Transverse colon (tissue), 4 donors: ENCODE data around the gene MTA1. TPM values are rescaled to one million over a fixed set of nuclear protein-coding genes. Genes with fewer than 3 reads are reported as not detected.
A peak's percentile ranks its signal among the peaks of the same experiment; 100 is the strongest.

Experiments used
- DNase-seq: peaks from one replicate; pipeline ENCODE4 v3.0.0-alpha.2; 2019
- H3K27ac ChIP-seq, 4 donors: fragments of 200-600 bp; sonication (generic); 2 replicates each; pipeline ENCODE4 v1.5.1; 2016 to 2018; ENCODE audit warnings: inconsistent platforms in 4 of 4
- H3K27me3 ChIP-seq: fragments of 200-600 bp; sonication (generic); 2 replicates; pipeline ENCODE4 v1.5.1; 2017; ENCODE audit warnings: inconsistent platforms
- H3K36me3 ChIP-seq, 4 donors: fragments of 200-600 bp; sonication (generic); 2 replicates each; pipeline ENCODE4 v1.5.1; 2017 to 2019; ENCODE audit warnings: inconsistent platforms in 4 of 4
- H3K4me1 ChIP-seq, 4 donors: fragments of 200-600 bp; sonication (generic); 2 replicates each; pipeline ENCODE4 v1.5.1; 2017 to 2020; ENCODE audit warnings: inconsistent platforms in 4 of 4
- H3K4me3 ChIP-seq, 4 donors: fragments of 200-600 bp; sonication (generic); 1 replicate in 1 of 4; 2 replicates in 3 of 4; pipeline versions ENCODE4 v1.5.1 to v1.6.1; 2017 to 2019; ENCODE audit warnings: inconsistent platforms in 4 of 4
- H3K9me3 ChIP-seq, 2 donors: fragments of 200-600 bp; sonication (generic); 2 replicates each; pipeline ENCODE4 v1.5.1; 2017 to 2019; ENCODE audit warnings: inconsistent platforms in 2 of 2
- EP300 ChIP-seq: sonication (generic); formaldehyde crosslinking; IDR thresholded peaks from one replicate; pipeline ENCODE4 v1.6.1; 2017; ENCODE audit warnings: antibody characterized with exemption, low read depth
- POLR2A ChIP-seq: fragments of 450-650 bp; IDR thresholded peaks from one replicate; pipeline ENCODE4 v1.6.1; 2016; ENCODE audit warnings: antibody characterized with exemption, mild to moderate bottlenecking, moderate library complexity
- POLR2AphosphoS5 ChIP-seq, 3 donors: sonication (generic); formaldehyde crosslinking; IDR thresholded peaks; one replicate each; pipeline ENCODE4 v1.6.1; 2016; ENCODE audit warnings: antibody characterized with exemption in 3 of 3
- WGBS, 2 donors: methylation state at CpG; one replicate each; pipeline ENCODE4 v1.1.5; 2018; ENCODE audit warnings: low coverage in 1 of 2; 5-methylcytosine and 5-hydroxymethylcytosine counted together
- in situ Hi-C, 4 donors: fragments of 200-750 bp; cut with MboI; loops; one replicate each; pipeline versions ENCODE4 v1.15.0 to v1.15.1; 2017; ENCODE audit warnings: low sequenced_read_pairs in 3 of 4, low pct_ligation_motif_present in 1 of 4, low pct_unique_long_range_greater_than_20kb in 1 of 4
- intact Hi-C: fragments of 100-400 bp; cut with DNase I; formaldehyde crosslinking; loops from one replicate; pipeline ENCODE4 v1.15.1; 2023; ENCODE audit warnings: low total_unique reads
- total RNA-seq, 4 donors: library from RNA; depleted of rRNA; stranded (reverse); fragments of >200 nt; gene quantifications; one replicate each; pipeline ENCODE4 v1.1.0, GENCODE V29; 2016
- TF ChIP-seq, protein P1 (sequence below), 5 experiments: fragments of 200-600 bp in 3 of 5; fragments of 450-650 bp in 2 of 5; sonication (generic) in 3 of 5; IDR thresholded peaks; 1 replicate in 2 of 5; 2 replicates in 3 of 5; pipeline ENCODE4 v1.5.1; 2016 to 2017; ENCODE audit warnings: antibody characterized with exemption in 5 of 5, inconsistent platforms in 3 of 5, mild to moderate bottlenecking in 2 of 5, moderate library complexity in 1 of 5

MTA1 gene
- total RNA-seq, 4 donors from 2014 or later = 79.4 to 293 (median 106) TPM

DNA sequence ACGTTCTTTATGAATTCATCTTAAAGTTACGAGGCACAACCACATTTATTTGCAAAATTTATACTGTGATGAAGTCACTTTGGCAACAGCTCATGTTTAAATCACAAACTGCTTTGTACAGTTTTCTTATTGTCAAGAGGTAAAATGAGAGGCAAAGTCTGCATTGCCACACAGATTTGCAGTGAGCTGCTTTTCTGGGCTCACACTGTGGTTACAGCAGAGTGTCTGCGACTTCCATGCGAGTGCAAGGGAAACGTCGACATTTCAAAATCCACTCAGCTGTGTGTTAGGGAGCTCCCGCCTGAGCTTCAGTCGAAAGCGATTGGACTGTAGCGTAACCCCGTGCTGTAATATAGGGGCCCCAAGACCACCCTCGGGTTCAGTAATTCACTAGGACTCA is 13.0 kb downstream of the MTA1 start:
- Histone ChIP-seq H3K27ac (no peak overlapping the region), H3K36me3 (no peaks in the 10 kb centered on the region), H3K4me1 (no peaks in the 10 kb centered on the region), H3K9me3 (no peaks in the 10 kb centered on the region), H3K4me3 (no peak overlapping the region), H3K27me3 (no peaks in the 10 kb centered on the region)
- TF ChIP-seq EP300 (no peak), POLR2AphosphoS5 (IDR thresholded peaks at IDR 0.05) (no peak), POLR2A (no peak)
- TF ChIP-seq, protein P1, sequence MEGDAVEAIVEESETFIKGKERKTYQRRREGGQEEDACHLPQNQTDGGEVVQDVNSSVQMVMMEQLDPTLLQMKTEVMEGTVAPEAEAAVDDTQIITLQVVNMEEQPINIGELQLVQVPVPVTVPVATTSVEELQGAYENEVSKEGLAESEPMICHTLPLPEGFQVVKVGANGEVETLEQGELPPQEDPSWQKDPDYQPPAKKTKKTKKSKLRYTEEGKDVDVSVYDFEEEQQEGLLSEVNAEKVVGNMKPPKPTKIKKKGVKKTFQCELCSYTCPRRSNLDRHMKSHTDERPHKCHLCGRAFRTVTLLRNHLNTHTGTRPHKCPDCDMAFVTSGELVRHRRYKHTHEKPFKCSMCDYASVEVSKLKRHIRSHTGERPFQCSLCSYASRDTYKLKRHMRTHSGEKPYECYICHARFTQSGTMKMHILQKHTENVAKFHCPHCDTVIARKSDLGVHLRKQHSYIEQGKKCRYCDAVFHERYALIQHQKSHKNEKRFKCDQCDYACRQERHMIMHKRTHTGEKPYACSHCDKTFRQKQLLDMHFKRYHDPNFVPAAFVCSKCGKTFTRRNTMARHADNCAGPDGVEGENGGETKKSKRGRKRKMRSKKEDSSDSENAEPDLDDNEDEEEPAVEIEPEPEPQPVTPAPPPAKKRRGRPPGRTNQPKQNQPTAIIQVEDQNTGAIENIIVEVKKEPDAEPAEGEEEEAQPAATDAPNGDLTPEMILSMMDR (IDR thresholded peaks at IDR 0.05) = no peak
- in situ Hi-C loops (no loop called here), intact Hi-C loops (no loop called here)
- 94 to 95% methylated on average over 12 of the region's 12 CpGs for WGBS, 2 donors
- DNase-seq = no peak

GRCh38 chr14:105433161-105433605 is 13.6 kb downstream of the MTA1 start:
- Histone ChIP-seq H3K36me3 (no peaks in the 10 kb centered on the region), H3K27me3 (no peaks in the 10 kb centered on the region), H3K27ac (no peak overlapping the region), H3K4me1 (no peaks in the 10 kb centered on the region), H3K4me3 (no peak overlapping the region), H3K9me3 (no peaks in the 10 kb centered on the region)
- intact Hi-C loops = no loop called here
- 84 to 100% methylated on average over 2 to 17 of the region's 17 CpGs for WGBS, 2 donors
- no peak for DNase-seq
- TF ChIP-seq POLR2AphosphoS5 (IDR thresholded peaks at IDR 0.05) (no peak), POLR2A (no peak), EP300 (no peak)
- TF ChIP-seq, protein P1 (IDR thresholded peaks at IDR 0.05) = no peak
- in situ Hi-C loops = no loop called here

DNA sequence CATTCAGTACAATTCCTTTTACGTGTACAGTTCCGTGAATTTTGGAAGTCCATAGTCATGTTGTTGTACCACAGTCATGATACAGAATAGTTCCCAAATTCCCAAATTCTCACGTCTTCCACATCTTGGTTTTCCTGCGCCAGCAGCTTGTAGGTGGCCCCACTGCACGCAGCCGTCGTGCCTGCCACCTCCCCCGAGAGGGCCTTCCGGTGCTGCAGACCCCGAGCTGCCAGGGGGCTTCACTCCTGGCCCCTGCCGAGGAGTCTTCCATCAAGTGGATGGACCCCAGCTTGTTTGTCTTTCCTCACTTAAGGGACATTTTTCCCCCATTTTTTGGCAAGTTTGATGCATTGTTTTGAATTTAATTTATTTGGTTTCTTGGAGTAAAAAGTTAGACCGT is 16.8 kb downstream of the MTA1 start:
- H3K4me1 ChIP-seq = no peaks in the 10 kb centered on the region
- H3K9me3 ChIP-seq = no peaks in the 10 kb centered on the region
- TF ChIP-seq, protein P1 (IDR thresholded peaks at IDR 0.05) = no peak
- TF ChIP-seq POLR2A (no peak), POLR2AphosphoS5 (IDR thresholded peaks at IDR 0.05) (no peak), EP300 (no peak)
- intact Hi-C loops (no loop called here), in situ Hi-C loops (no loop called here)
- H3K27ac ChIP-seq = no peak overlapping the region
- 91 to 93% methylated on average over 5 to 12 of the region's 12 CpGs for WGBS, 2 donors
- no peak overlapping the region for H3K4me3 ChIP-seq
- H3K27me3 ChIP-seq = no peaks in the 10 kb centered on the region
- no peaks in the 10 kb centered on the region for H3K36me3 ChIP-seq
- DNase-seq = no peak

DNA sequence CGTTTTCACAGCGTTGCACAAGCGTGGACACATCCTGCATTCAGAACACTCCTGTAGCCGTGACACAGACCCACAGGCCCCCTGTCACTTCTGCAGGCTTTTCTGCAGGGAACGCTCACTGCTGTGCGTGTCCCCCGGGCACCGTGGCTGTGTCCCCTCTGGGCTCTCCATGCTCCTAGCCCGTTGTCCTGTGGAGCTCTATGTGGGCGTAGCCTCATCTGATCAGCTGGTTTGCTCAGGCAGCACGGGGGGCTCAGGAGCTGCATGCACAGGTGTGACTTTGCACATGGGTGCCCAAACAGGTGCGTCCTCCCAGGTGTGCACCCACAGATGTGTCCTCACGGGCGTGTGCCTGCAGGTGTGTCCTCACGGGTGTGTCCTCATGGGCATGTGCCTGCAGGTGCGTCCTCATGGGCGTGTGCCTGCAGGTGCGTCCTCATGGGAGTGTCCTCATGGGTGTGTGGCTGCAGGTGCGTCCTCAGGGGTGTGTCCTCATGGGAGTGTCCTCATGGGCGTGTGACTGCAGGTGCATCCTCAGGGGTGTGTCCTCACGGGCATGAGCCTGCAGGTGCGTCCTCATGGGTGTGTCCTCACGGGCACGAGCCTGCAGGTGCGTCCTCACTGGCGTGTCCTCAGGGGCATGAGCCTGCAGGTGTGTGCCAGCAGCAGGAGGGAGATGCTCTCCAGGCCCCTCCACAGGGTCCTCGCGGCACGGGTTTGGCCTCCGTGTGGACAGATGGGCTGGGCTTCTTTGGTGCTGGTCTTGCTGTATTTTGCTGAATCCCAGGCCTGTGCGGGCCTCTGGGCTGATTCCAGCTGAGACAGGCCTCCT is 17.5 kb downstream of the MTA1 start:
- 64 to 80% methylated on average over 1 to 26 of the region's 31 CpGs for WGBS, 2 donors
- no peak for TF ChIP-seq POLR2A
- no peak for TF ChIP-seq POLR2AphosphoS5 (IDR thresholded peaks at IDR 0.05)
- TF ChIP-seq, protein P1 (IDR thresholded peaks at IDR 0.05) = no peak
- TF ChIP-seq EP300 = no peak
- Histone ChIP-seq H3K4me1 (no peaks in the 10 kb centered on the region), H3K27ac (no peak overlapping the region), H3K36me3 (no peaks in the 10 kb centered on the region), H3K27me3 (no peaks in the 10 kb centered on the region), H3K9me3 (no peaks in the 10 kb centered on the region), H3K4me3 (no peak overlapping the region)
- in situ Hi-C loops (no loop called here), intact Hi-C loops (no loop called here)
- peak; percentile 26 for DNase-seq
